DMS153 treated with DMSO at 0.1 percent for 48 hours (cell line): Measurements from ENCODE around the gene DNAI4.
"Not testable (repeated sequence)": the region's sequence is repeated elsewhere in the genome, so short reads cannot be mapped to it uniquely, and the experiment has no call there.

Experiments
- DNase-seq: peaks from one replicate; lab custom pipeline; 2025; ENCODE audit not compliant: unreplicated experiment; lab: John Stamatoyannopoulos, UW

Gene DNAI4

DNA sequence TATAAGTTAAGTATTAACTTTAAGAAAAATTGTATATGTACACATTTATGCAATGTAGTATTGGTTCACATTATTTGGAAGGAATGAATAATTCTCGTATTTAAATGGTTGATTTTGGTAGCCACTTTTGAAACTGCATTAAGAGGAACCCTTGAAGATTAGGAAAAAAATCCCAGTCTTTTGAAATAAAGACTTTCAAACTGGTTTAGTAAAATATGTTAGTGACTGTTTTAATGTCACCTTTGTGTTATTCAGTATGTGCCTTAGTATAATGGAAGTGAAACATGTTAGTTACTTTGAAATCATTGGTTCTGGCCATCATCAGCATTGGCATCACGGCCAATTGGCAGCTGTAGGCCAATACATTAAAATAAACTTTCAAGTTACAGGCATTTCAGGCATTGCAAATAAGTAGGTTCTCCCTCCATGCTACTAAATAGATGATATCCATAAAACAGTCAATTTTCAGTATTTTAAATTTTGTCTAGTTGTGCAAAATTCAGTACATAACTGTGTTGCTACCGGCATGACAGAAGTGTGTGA, 4.6 kb upstream of the DNAI4 start:
- no peak for DNase-seq

GRCh38 chr1:66927528-66927927, 2.9 kb upstream of the DNAI4 start:
- no peak for DNase-seq

GRCh38 chr1:66925944-66926343, 1.3 kb upstream of the DNAI4 start:
- no peak for DNase-seq

- no peak for DNase-seq
These were observed 878 bp upstream of the DNAI4 start for GRCh38 chr1:66925558-66925910.

DNA sequence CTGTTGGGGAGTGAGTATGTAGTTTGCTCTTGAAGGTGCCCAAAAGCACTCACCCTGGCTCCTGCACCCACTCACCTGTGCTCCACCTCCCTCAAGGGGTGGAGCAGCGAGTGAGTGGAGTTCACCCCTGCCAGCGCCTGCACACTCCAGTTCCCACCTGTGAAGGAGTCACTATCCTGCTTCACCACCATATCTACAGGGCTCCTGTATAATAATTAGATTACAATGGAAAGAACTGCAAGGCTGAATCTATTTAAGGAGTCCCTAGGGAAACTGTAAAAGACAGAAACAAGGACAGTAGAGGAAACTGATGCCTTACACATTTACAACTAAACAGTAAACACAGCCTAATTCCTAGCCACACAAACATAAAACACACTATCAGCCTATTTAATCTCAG, 4.1 kb downstream of the DNAI4 start:
- DNase-seq, result no peak

- no peak for DNase-seq
These were observed 4.8 kb downstream of the DNAI4 start for GRCh38 chr1:66919828-66920227.

- DNase-seq, result no peak
These were observed 5.6 kb downstream of the DNAI4 start for GRCh38 chr1:66919063-66919462.

DNA sequence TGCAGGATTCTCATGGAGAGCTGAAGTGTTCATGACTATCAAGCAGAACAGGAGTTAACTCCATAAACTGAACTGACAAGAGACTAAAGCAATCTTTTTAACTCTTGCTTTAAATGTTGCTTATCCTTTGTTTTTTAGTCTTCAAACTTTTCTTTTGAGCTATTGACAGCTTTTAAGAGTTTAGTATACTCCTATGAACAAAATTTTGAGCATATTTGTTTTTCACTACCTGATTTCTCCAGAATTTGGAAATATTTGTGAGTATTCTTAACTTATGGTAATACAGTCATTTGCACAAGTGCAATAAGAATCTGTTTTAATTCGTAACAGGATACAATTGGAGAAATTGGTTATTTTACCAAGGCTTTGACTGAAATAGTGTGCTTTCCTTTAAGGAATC, 7.2 kb downstream of the DNAI4 start:
- DNase-seq, result no peak

- DNase-seq, result no peak
These were observed 8.3 kb downstream of the DNAI4 start for GRCh38 chr1:66916320-66916719.

DNA sequence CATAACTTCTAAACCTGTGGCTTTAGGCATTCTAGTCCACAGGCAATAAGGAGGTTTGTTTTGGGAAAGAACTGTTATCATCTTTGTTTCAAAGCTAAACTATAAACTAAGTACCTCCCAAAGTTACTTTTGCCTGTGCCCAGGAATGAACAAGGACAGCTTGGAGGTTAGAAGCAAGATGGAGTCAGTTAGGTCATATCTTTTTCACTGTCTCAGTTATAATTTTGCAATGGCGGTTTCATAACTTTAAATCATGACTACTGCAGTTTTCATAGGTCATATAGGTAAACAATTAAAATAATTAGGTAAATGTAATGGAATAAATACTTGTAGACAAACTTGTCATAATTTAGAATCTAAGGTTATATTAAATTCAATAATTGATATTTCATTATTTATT, 9.5 kb downstream of the DNAI4 start:
- not testable (repeated sequence) for DNase-seq

DNA sequence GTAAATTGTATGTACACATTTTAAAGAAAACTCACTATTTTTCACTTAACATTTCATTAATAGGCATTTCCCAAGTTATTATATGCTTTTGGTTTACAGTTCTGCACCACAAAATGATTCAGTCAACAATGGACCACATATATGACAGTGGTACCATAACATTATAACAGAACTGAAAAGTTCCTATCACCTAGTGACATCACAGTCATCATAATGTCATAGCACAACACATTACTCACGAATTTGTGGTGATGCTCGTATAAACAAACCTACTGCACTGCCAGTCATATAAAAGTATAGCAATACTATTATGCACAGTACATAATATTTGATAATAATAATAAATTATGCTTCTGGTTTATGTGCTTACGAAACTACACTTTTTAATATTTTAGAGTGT, 30.9 kb downstream of the DNAI4 start:
- DNase-seq, result no peak

DNA sequence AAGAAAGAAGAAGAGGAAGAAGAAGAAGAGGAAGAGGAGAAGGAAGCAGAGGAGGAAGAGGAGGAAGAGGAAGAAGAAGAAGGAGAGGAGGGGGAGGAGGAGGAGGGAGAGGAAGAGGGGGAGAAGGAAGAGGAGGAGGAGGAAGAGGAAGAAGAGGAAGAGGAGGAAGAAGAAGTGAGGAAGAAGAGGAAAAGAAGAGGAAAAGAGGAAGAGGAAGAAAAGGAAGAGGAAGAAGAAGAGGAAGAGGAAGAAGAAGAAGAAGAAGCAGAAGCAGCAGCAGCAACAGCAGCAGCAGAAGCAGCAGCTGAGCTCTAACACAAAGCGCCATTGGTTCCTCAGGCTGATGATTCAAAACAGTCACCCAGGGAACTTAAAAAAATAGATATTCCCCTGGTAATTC, 34.0 kb downstream of the DNAI4 start:
- DNase-seq, result no peak

GRCh38 chr1:66889030-66889429, 35.6 kb downstream of the DNAI4 start:
- no peak for DNase-seq

DNA sequence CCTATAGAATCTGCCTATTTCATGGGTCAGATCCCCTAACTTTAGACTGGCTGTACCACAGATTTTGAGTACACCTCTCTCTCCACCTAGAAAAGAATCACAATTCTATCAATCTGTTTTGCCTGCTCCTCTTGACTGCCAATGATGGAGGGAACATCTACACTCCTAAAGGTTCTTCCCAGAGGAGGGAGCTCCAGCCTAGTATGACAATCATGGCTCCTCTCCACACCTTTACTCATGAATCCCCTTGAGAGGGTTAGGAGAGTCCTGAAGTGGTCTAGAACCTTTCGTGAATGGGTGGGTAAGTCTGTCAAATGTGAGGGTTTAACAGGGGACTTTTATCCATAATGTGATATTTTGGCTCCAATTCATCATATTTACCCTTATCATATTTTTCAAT, 48.0 kb downstream of the DNAI4 start:
- DNase-seq, result no peak

GRCh38 chr1:66873111-66873510, 51.5 kb downstream of the DNAI4 start:
- no peak for DNase-seq

DNA sequence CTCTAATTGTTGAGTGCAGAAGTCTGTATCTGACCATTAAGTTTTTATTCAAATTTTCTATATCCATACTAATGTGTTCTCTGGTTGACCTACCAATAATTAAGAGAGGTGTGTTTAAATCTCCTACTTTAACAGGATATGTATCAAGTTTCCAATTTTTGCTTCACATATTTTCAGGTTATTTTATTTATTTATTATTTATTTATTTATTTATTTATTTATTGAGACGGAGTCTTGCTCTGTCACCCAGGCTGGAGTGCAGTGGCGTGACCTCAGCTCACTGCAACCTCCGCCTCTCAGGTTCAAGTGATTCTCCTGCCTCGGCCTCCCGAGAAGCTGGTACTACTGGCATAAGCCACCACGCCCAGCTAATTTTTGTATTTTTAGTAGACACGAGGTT, 52.6 kb downstream of the DNAI4 start:
- DNase-seq, result not testable (repeated sequence)

- DNase-seq, result no peak
These were observed 57.2 kb downstream of the DNAI4 start for GRCh38 chr1:66867501-66867900.

- DNase-seq, result no peak
These were observed 64.1 kb downstream of the DNAI4 start for GRCh38 chr1:66860529-66860928.

- no peak for DNase-seq
These were observed 71.3 kb downstream of the DNAI4 start for GRCh38 chr1:66853379-66853778.

DNA sequence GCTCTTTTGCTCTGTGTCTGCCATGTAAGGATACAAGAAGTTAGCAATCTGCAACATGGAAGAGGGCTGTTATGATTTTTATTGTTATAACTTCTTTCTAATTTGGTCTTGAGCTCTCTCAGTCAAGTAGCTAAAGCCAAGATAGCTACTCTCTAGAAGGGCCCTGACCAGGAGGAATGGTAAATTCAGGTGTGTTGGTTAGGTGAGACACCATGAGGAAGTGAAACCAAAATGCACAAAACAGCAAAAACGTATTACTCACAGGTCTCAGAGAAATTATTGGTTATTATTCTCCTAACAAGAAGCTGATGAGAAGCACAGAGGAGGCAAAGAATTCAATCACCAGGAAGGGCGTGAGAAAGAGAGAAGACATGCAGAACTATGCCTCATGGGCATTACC, 71.8 kb downstream of the DNAI4 start:
- DNase-seq, result no peak

- no peak for DNase-seq
These were observed 73.7 kb downstream of the DNAI4 start for GRCh38 chr1:66850989-66851388.

DNA sequence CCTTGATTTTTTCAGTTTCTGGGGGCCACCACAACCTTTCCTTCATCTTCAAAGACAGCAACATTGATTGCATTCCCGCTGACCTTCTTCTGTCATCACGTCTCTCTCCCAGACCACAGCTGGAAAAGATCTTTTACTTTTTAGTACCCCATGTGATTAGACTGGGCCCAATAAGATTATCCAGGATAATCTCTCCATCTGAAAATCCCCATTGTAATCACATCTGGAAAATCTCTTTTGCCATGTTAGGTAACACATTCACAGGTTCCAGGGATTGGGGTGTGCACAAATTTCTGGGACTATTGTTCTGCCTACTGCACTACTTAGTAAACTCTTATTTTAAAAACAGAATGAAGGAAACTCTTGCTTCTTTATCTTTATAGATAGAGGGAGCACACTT, 76.5 kb downstream of the DNAI4 start:
- no peak for DNase-seq

- DNase-seq, result no peak
These were observed 83.7 kb downstream of the DNAI4 start for GRCh38 chr1:66840929-66841328.

GRCh38 chr1:66834926-66835325, 89.7 kb downstream of the DNAI4 start:
- DNase-seq, result no peak
